HG02588 (cell line): ENCODE data around the gene CBY1.

ENCODE experiments used
- ATAC-seq: cut with Tn5 transposase; IDR thresholded peaks from one replicate; pipeline ENCODE4 v1.9.1; 2021; ENCODE audit warnings: mild to moderate bottlenecking, moderate library complexity; ENCODE audit not compliant: unreplicated experiment

Gene CBY1

GRCh38 chr22:38649841-38650522 is 6.5 kb upstream of the CBY1 start:
- no peak for ATAC-seq

- no peak for ATAC-seq
Measured at GRCh38 chr22:38652859-38653258, 3.6 kb upstream of the CBY1 start.

GRCh38 chr22:38653741-38654140 is 2.7 kb upstream of the CBY1 start:
- ATAC-seq = no peak

- ATAC-seq = no peak
Measured at GRCh38 chr22:38655519-38656255, 751 bp upstream of the CBY1 start.

GRCh38 chr22:38657045-38657909 is 839 bp downstream of the CBY1 start:
- no peak for ATAC-seq

GRCh38 chr22:38674888-38675287 is 18.4 kb downstream of the CBY1 start:
- no peak for ATAC-seq

- no peak for ATAC-seq
Measured at GRCh38 chr22:38675833-38676232, 19.4 kb downstream of the CBY1 start.

- peak; percentile 89 for ATAC-seq
Measured at GRCh38 chr22:38681582-38682335, 25.3 kb downstream of the CBY1 start, which contains the start of gene TOMM22. TOMM22 (plus strand) TSS chr22:38681957; CDS start chr22:38681979, 22 bp downstream.

- no peak for ATAC-seq
Measured at GRCh38 chr22:38684895-38685294, 28.5 kb downstream of the CBY1 start.

GRCh38 chr22:38685761-38686160 is 29.3 kb downstream of the CBY1 start:
- ATAC-seq = no peak

GRCh38 chr22:38689651-38690050 is 33.2 kb downstream of the CBY1 start:
- ATAC-seq = no peak

GRCh38 chr22:38694049-38694448 is 37.6 kb downstream of the CBY1 start:
- no peak for ATAC-seq

GRCh38 chr22:38694940-38695339 is 38.5 kb downstream of the CBY1 start:
- ATAC-seq = no peak

- ATAC-seq = no peak
Measured at GRCh38 chr22:38696606-38697424, 40.4 kb downstream of the CBY1 start.

- ATAC-seq = no peak
Measured at GRCh38 chr22:38697425-38698089, 41.1 kb downstream of the CBY1 start.

- ATAC-seq = no peak
Measured at GRCh38 chr22:38698407-38699094, 42.1 kb downstream of the CBY1 start.

GRCh38 chr22:38699143-38699542 is 42.7 kb downstream of the CBY1 start:
- no peak for ATAC-seq

- no peak for ATAC-seq
Measured at GRCh38 chr22:38699784-38700183, 43.3 kb downstream of the CBY1 start.
